Measurements from ENCODE around the gene BCORL1. TPM values are rescaled to one million over a fixed set of nuclear protein-coding genes. Genes with fewer than 3 reads are reported as not detected.

The BCORL1 gene
- polyA plus RNA-seq, 1 donor from 2014 or later, result 1.0 TPM

GRCh38 chrX:130049821-130050220 lies 67.4 kb downstream of the BCORL1 start:
- no peak for TF ChIP-seq POLR2AphosphoS5 (IDR thresholded peaks at IDR 0.05)
- no peak for TF ChIP-seq EP300 (conservative IDR thresholded peaks at IDR 0.05; ENCODE audit: poor library complexity, severe bottlenecking)
- no peak for TF ChIP-seq EZH2 (IDR thresholded peaks at IDR 0.05; ENCODE audit: borderline replicate concordance, insufficient read depth, low read length, poor library complexity, severe bottlenecking)
- TF ChIP-seq RAD21 (conservative IDR thresholded peaks at IDR 0.05), result no peak
- no peak for TF ChIP-seq TAF1 (IDR thresholded peaks at IDR 0.05; ENCODE audit: low read depth)
- Histone ChIP-seq H3K27ac (ENCODE audit: low read length) (no peak overlapping the region), H3K9me3 (ENCODE audit: low read length) (no peaks in the 10 kb centered on the region), H3K79me2 (replicated peaks; ENCODE audit: insufficient read depth, low read length) (no peaks in the 10 kb centered on the region), H3K27me3 (ENCODE audit: insufficient read depth, low read depth, low read length) (no peaks in the 10 kb centered on the region), H3K36me3 (ENCODE audit: insufficient read depth, low read length) (no peaks in the 10 kb centered on the region), H3K9me2 (ENCODE audit: insufficient read depth, low read length) (no peaks in the 10 kb centered on the region), H3F3A (ENCODE audit: insufficient read depth, low read length, poor library complexity, severe bottlenecking) (no peaks in the 10 kb centered on the region), H3K4me2 (ENCODE audit: low read length) (no peak overlapping the region), H2AFZ (ENCODE audit: low read depth, low read length) (no peak overlapping the region), H3K4me3 (ENCODE audit: low read length) (no peak overlapping the region), H3K9ac (ENCODE audit: low read length) (no peak overlapping the region), H4K20me1 (ENCODE audit: insufficient read depth) (no peaks in the 10 kb centered on the region)

- H3K9ac ChIP-seq (ENCODE audit: low read length), result no peak overlapping the region
- no peak overlapping the region for H2AFZ ChIP-seq (ENCODE audit: low read depth, low read length)
- TF ChIP-seq EP300 (conservative IDR thresholded peaks at IDR 0.05; ENCODE audit: poor library complexity, severe bottlenecking) (no peak), MXI1 (conservative IDR thresholded peaks at IDR 0.05; ENCODE audit: poor library complexity, severe bottlenecking) (no peak)
- no peak overlapping the region for H3K27ac ChIP-seq (ENCODE audit: low read length)
- H3K27me3 ChIP-seq (ENCODE audit: insufficient read depth, low read depth, low read length), result no peaks in the 10 kb centered on the region
- no peaks in the 10 kb centered on the region for H3F3A ChIP-seq (ENCODE audit: insufficient read depth, low read length, poor library complexity, severe bottlenecking)
- no peaks in the 10 kb centered on the region for H3K9me3 ChIP-seq (ENCODE audit: low read length)
- no peaks in the 10 kb centered on the region for H3K79me2 ChIP-seq (replicated peaks; ENCODE audit: insufficient read depth, low read length)
- no peak overlapping the region for H3K4me3 ChIP-seq (ENCODE audit: low read length)
- no peak overlapping the region for H3K4me2 ChIP-seq (ENCODE audit: low read length)
- no peaks in the 10 kb centered on the region for H4K20me1 ChIP-seq (ENCODE audit: insufficient read depth)
- no peaks in the 10 kb centered on the region for H3K36me3 ChIP-seq (ENCODE audit: insufficient read depth, low read length)
- H3K9me2 ChIP-seq (ENCODE audit: insufficient read depth, low read length), result no peaks in the 10 kb centered on the region
These were observed 68.9 kb downstream of the BCORL1 start for GRCh38 chrX:130051176-130051845.

- Histone ChIP-seq H3K36me3 (ENCODE audit: insufficient read depth, low read length) (no peaks in the 10 kb centered on the region), H3K9me2 (ENCODE audit: insufficient read depth, low read length) (no peaks in the 10 kb centered on the region), H3K27me3 (ENCODE audit: insufficient read depth, low read depth, low read length) (no peaks in the 10 kb centered on the region), H3K9ac (ENCODE audit: low read length) (no peak overlapping the region), H3K4me2 (ENCODE audit: low read length) (no peak overlapping the region), H3K4me3 (ENCODE audit: low read length) (no peak overlapping the region), H3K79me2 (replicated peaks; ENCODE audit: insufficient read depth, low read length) (no peaks in the 10 kb centered on the region), H3F3A (ENCODE audit: insufficient read depth, low read length, poor library complexity, severe bottlenecking) (no peaks in the 10 kb centered on the region), H3K9me3 (ENCODE audit: low read length) (no peaks in the 10 kb centered on the region), H4K20me1 (ENCODE audit: insufficient read depth) (no peaks in the 10 kb centered on the region), H2AFZ (ENCODE audit: low read depth, low read length) (no peak overlapping the region), H3K27ac (ENCODE audit: low read length) (no peak overlapping the region)
- no peak for TF ChIP-seq TAF1 (IDR thresholded peaks at IDR 0.05; ENCODE audit: low read depth)
These were observed 70.8 kb downstream of the BCORL1 start for GRCh38 chrX:130053236-130053635.

GRCh38 chrX:130055103-130055502 lies 72.7 kb downstream of the BCORL1 start:
- Histone ChIP-seq H3K9me2 (ENCODE audit: insufficient read depth, low read length) (no peaks in the 10 kb centered on the region), H3K79me2 (replicated peaks; ENCODE audit: insufficient read depth, low read length) (no peaks in the 10 kb centered on the region), H3K27me3 (ENCODE audit: insufficient read depth, low read depth, low read length) (no peaks in the 10 kb centered on the region), H3K27ac (ENCODE audit: low read length) (no peak overlapping the region), H3F3A (ENCODE audit: insufficient read depth, low read length, poor library complexity, severe bottlenecking) (no peaks in the 10 kb centered on the region), H3K9me3 (ENCODE audit: low read length) (no peaks in the 10 kb centered on the region), H3K9ac (ENCODE audit: low read length) (no peak overlapping the region), H3K36me3 (ENCODE audit: insufficient read depth, low read length) (no peaks in the 10 kb centered on the region), H4K20me1 (ENCODE audit: insufficient read depth) (no peaks in the 10 kb centered on the region), H3K4me2 (ENCODE audit: low read length) (no peak overlapping the region), H3K4me3 (ENCODE audit: low read length) (no peak overlapping the region), H2AFZ (ENCODE audit: low read depth, low read length) (no peak overlapping the region)
- TF ChIP-seq RAD21 (conservative IDR thresholded peaks at IDR 0.05) (no peak), MXI1 (conservative IDR thresholded peaks at IDR 0.05; ENCODE audit: poor library complexity, severe bottlenecking) (no peak), CTCF (IDR thresholded peaks at IDR 0.05; ENCODE audit: poor library complexity, severe bottlenecking) (no peak), POLR2AphosphoS5 (IDR thresholded peaks at IDR 0.05) (no peak), EP300 (conservative IDR thresholded peaks at IDR 0.05; ENCODE audit: poor library complexity, severe bottlenecking) (no peak), SMC3 (conservative IDR thresholded peaks at IDR 0.05; ENCODE audit: poor library complexity) (no peak), EZH2 (IDR thresholded peaks at IDR 0.05; ENCODE audit: borderline replicate concordance, insufficient read depth, low read length, poor library complexity, severe bottlenecking) (no peak), REST (IDR thresholded peaks at IDR 0.05; ENCODE audit: borderline replicate concordance) (no peak), TAF1 (IDR thresholded peaks at IDR 0.05; ENCODE audit: low read depth) (no peak)

All from neural cell (in vitro differentiated cells).